Vagina (tissue), 2 donors: ENCODE data around the gene GAN.

Source experiments
- POLR2A ChIP-seq, 2 donors: fragments of 450-650 bp; IDR thresholded peaks; one replicate each; pipeline ENCODE4 v1.6.1; 2017; ENCODE audit warnings: antibody characterized with exemption in 2 of 2, mild to moderate bottlenecking in 2 of 2, moderate library complexity in 2 of 2
- TF ChIP-seq, protein P1 (sequence below), 3 experiments: fragments of 450-650 bp in 2 of 3; fragments of 200-600 bp in 1 of 3; sonication (generic) in 1 of 3; IDR thresholded peaks; one replicate each; pipeline ENCODE4 v1.5.1; 2017 to 2019; ENCODE audit warnings: antibody characterized with exemption in 3 of 3, mild to moderate bottlenecking in 2 of 3, moderate library complexity in 2 of 3

DNA sequence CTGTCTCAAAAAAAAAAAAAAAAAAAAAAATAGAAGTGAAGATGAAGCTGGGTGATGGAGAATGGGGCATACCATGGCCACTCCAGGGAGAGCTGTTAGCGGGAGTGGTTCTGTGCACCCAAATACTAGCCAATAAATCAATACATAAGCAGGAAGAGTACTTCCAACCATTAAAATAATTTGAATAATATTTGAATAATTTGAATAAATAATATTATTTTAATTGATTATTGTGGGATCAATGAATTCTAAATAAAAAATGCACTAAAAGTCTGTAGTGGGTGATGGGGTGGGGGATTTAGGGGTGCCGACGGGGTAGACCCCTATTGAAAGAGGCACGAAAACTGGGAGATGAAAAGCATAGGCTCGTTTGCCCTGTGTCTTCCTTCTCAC is 88.4 kb downstream of the GAN start:
- TF ChIP-seq, protein P1, sequence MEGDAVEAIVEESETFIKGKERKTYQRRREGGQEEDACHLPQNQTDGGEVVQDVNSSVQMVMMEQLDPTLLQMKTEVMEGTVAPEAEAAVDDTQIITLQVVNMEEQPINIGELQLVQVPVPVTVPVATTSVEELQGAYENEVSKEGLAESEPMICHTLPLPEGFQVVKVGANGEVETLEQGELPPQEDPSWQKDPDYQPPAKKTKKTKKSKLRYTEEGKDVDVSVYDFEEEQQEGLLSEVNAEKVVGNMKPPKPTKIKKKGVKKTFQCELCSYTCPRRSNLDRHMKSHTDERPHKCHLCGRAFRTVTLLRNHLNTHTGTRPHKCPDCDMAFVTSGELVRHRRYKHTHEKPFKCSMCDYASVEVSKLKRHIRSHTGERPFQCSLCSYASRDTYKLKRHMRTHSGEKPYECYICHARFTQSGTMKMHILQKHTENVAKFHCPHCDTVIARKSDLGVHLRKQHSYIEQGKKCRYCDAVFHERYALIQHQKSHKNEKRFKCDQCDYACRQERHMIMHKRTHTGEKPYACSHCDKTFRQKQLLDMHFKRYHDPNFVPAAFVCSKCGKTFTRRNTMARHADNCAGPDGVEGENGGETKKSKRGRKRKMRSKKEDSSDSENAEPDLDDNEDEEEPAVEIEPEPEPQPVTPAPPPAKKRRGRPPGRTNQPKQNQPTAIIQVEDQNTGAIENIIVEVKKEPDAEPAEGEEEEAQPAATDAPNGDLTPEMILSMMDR (IDR thresholded peaks at IDR 0.05), result no peak
- no peak for TF ChIP-seq POLR2A (IDR thresholded peaks at IDR 0.05)
